Activated B cell treated with CpG ODN at 0.5 μM for 24 hours (primary cell): ENCODE data around the gene PRKCD. TPM values are rescaled to one million over a fixed set of nuclear protein-coding genes. Genes with fewer than 3 reads are reported as not detected.

Experiments used
- ATAC-seq: fragments of 200-7000 bp; cut with Tn5 transposase; one replicate; pipeline ENCODE4 v1.10.0; 2021; ENCODE audit warnings: low read depth, mild to moderate bottlenecking, moderate library complexity
- CTCF ChIA-PET: fragments of 350-600 bp; sonication (Branson Sonifier 250); formaldehyde crosslinking; loops from one replicate; lab custom pipeline; 2021; ENCODE audit warnings: antibody characterized with exemption; lab: Charles Lee
- POLR2A ChIA-PET: fragments of 350-600 bp; sonication (Branson Sonifier 250); formaldehyde crosslinking; loops from one replicate; lab custom pipeline; 2021; ENCODE audit warnings: antibody characterized with exemption; lab: Charles Lee
- DNase-seq: peaks from one replicate; pipeline ENCODE4 v3.0.0; 2022
- H3K27ac Mint-ChIP-seq: one replicate; pipeline ENCODE4 v1.8.0; 2020; ENCODE audit warnings: mixed read lengths
- H3K27me3 Mint-ChIP-seq: one replicate; pipeline ENCODE4 v1.8.0; 2021; ENCODE audit warnings: mixed read lengths
- H3K36me3 Mint-ChIP-seq: one replicate; pipeline ENCODE4 v1.8.0; 2021; ENCODE audit warnings: low read depth, mixed read lengths
- H3K4me1 Mint-ChIP-seq: one replicate; pipeline ENCODE4 v1.8.0; 2021; ENCODE audit warnings: mixed read lengths
- H3K4me3 Mint-ChIP-seq: one replicate; pipeline ENCODE4 v1.8.0; 2020; ENCODE audit warnings: mild to moderate bottlenecking, mixed read lengths
- H3K9me3 Mint-ChIP-seq: one replicate; pipeline ENCODE4 v1.8.0; 2020; ENCODE audit warnings: mixed read lengths
- intact Hi-C: fragments of 100-400 bp; cut with micrococcal nuclease; formaldehyde crosslinking; loops from one replicate; pipeline ENCODE4 v1.15.1; 2024
- total RNA-seq: library from RNA; stranded (reverse); gene quantifications from 2 replicates; pipeline ENCODE4 v1.2.3, GENCODE V29; 2022
- TF ChIP-seq, protein P1 (sequence below): fragments of 200-600 bp; IDR thresholded peaks from one replicate; pipeline ENCODE4 v1.8.0; 2022; ENCODE audit warnings: antibody characterized with exemption, mild to moderate bottlenecking

PRKCD gene
- total RNA-seq, 1 donor from 2014 or later, result 60.4 TPM

GRCh38 chr3:53158765-53159155 lies 2.2 kb upstream of the PRKCD start:
- Mint-ChIP-seq H3K36me3 (peaks cover 6% of the 10 kb centered on the region), H3K27ac (peak overlapping the region; percentile 2), H3K4me1 (peaks cover 43% of the 10 kb centered on the region), H3K4me3 (peak overlapping the region; percentile 17), H3K27me3 (peaks cover 11% of the 10 kb centered on the region), H3K9me3 (no peaks in the 10 kb centered on the region)
- intact Hi-C loops, result no loop called here
- ChIA-PET POLR2A (interaction anchor here (0.7 to 1.3 kb wide), 7 partner anchors 9 to 36 kb away, joined by 3 to 5 read pairs (median 4); no protein-coding TSS in a partner anchor), CTCF (interaction anchor here (1.2 to 4.2 kb wide), 3 partner anchors 9 to 37 kb away, joined by 3 to 30 read pairs (median 10); no protein-coding TSS in a partner anchor)
- ATAC-seq (no peak), DNase-seq (no peak)
- TF ChIP-seq, protein P1, sequence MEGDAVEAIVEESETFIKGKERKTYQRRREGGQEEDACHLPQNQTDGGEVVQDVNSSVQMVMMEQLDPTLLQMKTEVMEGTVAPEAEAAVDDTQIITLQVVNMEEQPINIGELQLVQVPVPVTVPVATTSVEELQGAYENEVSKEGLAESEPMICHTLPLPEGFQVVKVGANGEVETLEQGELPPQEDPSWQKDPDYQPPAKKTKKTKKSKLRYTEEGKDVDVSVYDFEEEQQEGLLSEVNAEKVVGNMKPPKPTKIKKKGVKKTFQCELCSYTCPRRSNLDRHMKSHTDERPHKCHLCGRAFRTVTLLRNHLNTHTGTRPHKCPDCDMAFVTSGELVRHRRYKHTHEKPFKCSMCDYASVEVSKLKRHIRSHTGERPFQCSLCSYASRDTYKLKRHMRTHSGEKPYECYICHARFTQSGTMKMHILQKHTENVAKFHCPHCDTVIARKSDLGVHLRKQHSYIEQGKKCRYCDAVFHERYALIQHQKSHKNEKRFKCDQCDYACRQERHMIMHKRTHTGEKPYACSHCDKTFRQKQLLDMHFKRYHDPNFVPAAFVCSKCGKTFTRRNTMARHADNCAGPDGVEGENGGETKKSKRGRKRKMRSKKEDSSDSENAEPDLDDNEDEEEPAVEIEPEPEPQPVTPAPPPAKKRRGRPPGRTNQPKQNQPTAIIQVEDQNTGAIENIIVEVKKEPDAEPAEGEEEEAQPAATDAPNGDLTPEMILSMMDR, result no peak

- no peak overlapping the region for H3K27ac Mint-ChIP-seq
- intact Hi-C loops, result loop anchor here (1.0 to 10.0 kb wide), 2 partner anchors 37 to 625 kb away; partner anchors contain the start of genes NT5DC2 and UQCC5
- ATAC-seq (no peak), DNase-seq (no peak)
- H3K4me1 Mint-ChIP-seq, result peaks cover 49% of the 10 kb centered on the region
- peaks cover 9% of the 10 kb centered on the region for H3K36me3 Mint-ChIP-seq
- H3K9me3 Mint-ChIP-seq, result no peaks in the 10 kb centered on the region
- POLR2A ChIA-PET, result interaction anchor here (0.5 to 1.8 kb wide), 12 partner anchors 11 to 55 kb away, joined by 3 to 18 read pairs (median 4); no protein-coding TSS in a partner anchor
- H3K4me3 Mint-ChIP-seq, result peak overlapping the region; percentile 44
- TF ChIP-seq, protein P1, result no peak
- CTCF ChIA-PET, result interaction anchor here (0.7 to 4.2 kb wide), 8 partner anchors 8 to 149 kb away, joined by 3 to 30 read pairs (median 8); no protein-coding TSS in a partner anchor
- H3K27me3 Mint-ChIP-seq, result peaks cover 8% of the 10 kb centered on the region
Measured at GRCh38 chr3:53159156-53160060, 1.6 kb upstream of the PRKCD start.

- intact Hi-C loops, result loop anchor here (1.0 to 10.0 kb wide), 2 partner anchors 36 to 625 kb away; partner anchors contain the start of genes NT5DC2 and UQCC5
- Mint-ChIP-seq H3K4me1 (peaks cover 53% of the 10 kb centered on the region), H3K27me3 (peaks cover 6% of the 10 kb centered on the region), H3K4me3 (peak overlapping the region; percentile 87), H3K36me3 (peaks cover 9% of the 10 kb centered on the region), H3K9me3 (no peaks in the 10 kb centered on the region), H3K27ac (peak overlapping the region; percentile 81)
- ChIA-PET CTCF (interaction anchor here (0.6 to 4.2 kb wide), 10 partner anchors 10 to 150 kb away, joined by 3 to 30 read pairs (median 4); no protein-coding TSS in a partner anchor), POLR2A (interaction anchor here (0.5 to 1.8 kb wide), 12 partner anchors 10 to 54 kb away, joined by 3 to 18 read pairs (median 8); no protein-coding TSS in a partner anchor)
- ATAC-seq (no peak), DNase-seq (no peak)
- TF ChIP-seq, protein P1, result no peak
Measured at GRCh38 chr3:53160061-53160659, 849 bp upstream of the PRKCD start.

- Mint-ChIP-seq H3K4me1 (peaks cover 63% of the 10 kb centered on the region), H3K36me3 (peaks cover 14% of the 10 kb centered on the region), H3K9me3 (no peaks in the 10 kb centered on the region), H3K27ac (peak overlapping the region; percentile 89), H3K4me3 (peak overlapping the region; percentile 86), H3K27me3 (no peaks in the 10 kb centered on the region)
- ChIA-PET CTCF (interaction anchor here (0.8 to 4.2 kb wide), 5 partner anchors 9 to 34 kb away, joined by 3 to 30 read pairs (median 4); no protein-coding TSS in a partner anchor), POLR2A (interaction anchor here (1.4 to 1.8 kb wide), 8 partner anchors 9 to 36 kb away, joined by 3 to 18 read pairs (median 10); no protein-coding TSS in a partner anchor)
- intact Hi-C loops, result loop anchor here (1.0 to 10.0 kb wide), 2 partner anchors 27 to 627 kb away; partner anchors contain the start of genes NT5DC2 and UQCC5
- TF ChIP-seq, protein P1, result no peak
- no peak for DNase-seq
- ATAC-seq, result peak; percentile 2
Measured at GRCh38 chr3:53161450-53161819, 426 bp downstream of the PRKCD start.
